Panc1 (cell line): ENCODE measurements around the gene TBR1.

Source experiments
- POLR2AphosphoS5 ChIP-seq: IDR thresholded peaks from 2 replicates; pipeline ENCODE4 v1.6.1; 2012; ENCODE audit warnings: mild to moderate bottlenecking, low read depth, low read length, moderate library complexity
- REST ChIP-seq, 2 experiments: IDR thresholded peaks; 2 replicates each; pipeline ENCODE4 v1.6.1; 2011 to 2012; ENCODE audit warnings: low read depth in 2 of 2, control low read depth in 1 of 2, low read length in 1 of 2, mild to moderate bottlenecking in 1 of 2, moderate library complexity in 1 of 2; ENCODE audit not compliant: insufficient read depth in 1 of 2
- SIN3A ChIP-seq: IDR thresholded peaks from 2 replicates; pipeline ENCODE4 v1.6.1; 2012; ENCODE audit warnings: low read depth, mild to moderate bottlenecking, low read length, moderate library complexity, borderline replicate concordance; ENCODE audit not compliant: insufficient read depth
- TF ChIP-seq, protein P1 (sequence below): fragments of 450-650 bp; IDR thresholded peaks from 2 replicates; pipeline ENCODE4 v1.5.1; 2017; ENCODE audit warnings: mild to moderate bottlenecking

GRCh38 chr2:161425728-161426454 lies 9.8 kb downstream of the TBR1 start:
- TF ChIP-seq, protein P1, sequence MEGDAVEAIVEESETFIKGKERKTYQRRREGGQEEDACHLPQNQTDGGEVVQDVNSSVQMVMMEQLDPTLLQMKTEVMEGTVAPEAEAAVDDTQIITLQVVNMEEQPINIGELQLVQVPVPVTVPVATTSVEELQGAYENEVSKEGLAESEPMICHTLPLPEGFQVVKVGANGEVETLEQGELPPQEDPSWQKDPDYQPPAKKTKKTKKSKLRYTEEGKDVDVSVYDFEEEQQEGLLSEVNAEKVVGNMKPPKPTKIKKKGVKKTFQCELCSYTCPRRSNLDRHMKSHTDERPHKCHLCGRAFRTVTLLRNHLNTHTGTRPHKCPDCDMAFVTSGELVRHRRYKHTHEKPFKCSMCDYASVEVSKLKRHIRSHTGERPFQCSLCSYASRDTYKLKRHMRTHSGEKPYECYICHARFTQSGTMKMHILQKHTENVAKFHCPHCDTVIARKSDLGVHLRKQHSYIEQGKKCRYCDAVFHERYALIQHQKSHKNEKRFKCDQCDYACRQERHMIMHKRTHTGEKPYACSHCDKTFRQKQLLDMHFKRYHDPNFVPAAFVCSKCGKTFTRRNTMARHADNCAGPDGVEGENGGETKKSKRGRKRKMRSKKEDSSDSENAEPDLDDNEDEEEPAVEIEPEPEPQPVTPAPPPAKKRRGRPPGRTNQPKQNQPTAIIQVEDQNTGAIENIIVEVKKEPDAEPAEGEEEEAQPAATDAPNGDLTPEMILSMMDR, result no peak
- TF ChIP-seq REST (IDR thresholded peaks at IDR 0.05; ENCODE audit: insufficient read depth in 1 of 2, low read depth in 2 of 2, low read length in 1 of 2) (no peak), POLR2AphosphoS5 (no peak), SIN3A (no peak)
